Skin of body (tissue), 2 donors: Measurements from ENCODE around the gene PLXNB3. TPM values are rescaled to one million over a fixed set of nuclear protein-coding genes. Genes with fewer than 3 reads are reported as not detected.
"Not testable (repeated sequence)": the region's sequence is repeated elsewhere in the genome, so short reads cannot be mapped to it uniquely, and the experiment has no call there.

Experiments used
- DNase-seq: peaks from one replicate; lab custom pipeline; 2025; lab: John Stamatoyannopoulos, UW
- total RNA-seq: library from RNA; depleted of rRNA; stranded (reverse); fragments of >200 nt; gene quantifications from one replicate; pipeline ENCODE4 v1.2.3, GENCODE V29; 2014

PLXNB3 gene
- total RNA-seq, 1 donor from 2014 or later = 2.2 TPM

DNA sequence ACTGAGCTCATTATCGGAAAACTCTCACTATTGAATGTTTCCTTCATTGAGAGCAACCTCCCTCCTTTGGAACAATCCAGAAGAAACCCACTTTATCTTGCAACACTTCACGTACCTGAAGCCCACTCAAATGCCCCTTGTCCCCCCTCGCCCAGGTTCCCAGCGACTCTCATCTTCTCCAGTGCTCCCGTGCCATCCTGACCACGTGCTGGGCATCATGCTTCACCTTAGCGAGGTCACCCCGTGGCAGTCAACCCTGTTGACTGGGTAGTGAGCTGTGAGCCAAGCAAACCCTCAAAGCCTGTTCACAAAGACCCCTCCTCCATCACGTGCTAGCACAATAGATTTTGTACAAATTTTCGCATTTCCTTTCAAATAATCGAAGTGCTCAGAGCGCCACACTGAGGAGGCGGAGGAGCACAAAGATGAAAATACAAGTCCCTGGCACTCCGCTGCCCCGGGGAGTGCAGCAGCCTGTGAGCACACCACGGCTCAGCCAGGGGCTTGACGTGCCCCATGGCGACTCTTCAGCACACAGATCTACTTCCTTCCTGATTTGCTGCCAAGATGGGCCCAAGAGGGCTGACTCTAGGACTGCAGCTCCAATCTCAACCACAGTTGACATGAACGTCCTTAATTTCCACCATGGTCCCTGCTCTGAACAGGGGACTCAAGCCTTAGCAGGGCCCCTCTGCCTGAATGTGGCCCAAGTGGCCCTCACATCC lies 50.7 kb downstream of the PLXNB3 start:
- no peak for DNase-seq

DNA sequence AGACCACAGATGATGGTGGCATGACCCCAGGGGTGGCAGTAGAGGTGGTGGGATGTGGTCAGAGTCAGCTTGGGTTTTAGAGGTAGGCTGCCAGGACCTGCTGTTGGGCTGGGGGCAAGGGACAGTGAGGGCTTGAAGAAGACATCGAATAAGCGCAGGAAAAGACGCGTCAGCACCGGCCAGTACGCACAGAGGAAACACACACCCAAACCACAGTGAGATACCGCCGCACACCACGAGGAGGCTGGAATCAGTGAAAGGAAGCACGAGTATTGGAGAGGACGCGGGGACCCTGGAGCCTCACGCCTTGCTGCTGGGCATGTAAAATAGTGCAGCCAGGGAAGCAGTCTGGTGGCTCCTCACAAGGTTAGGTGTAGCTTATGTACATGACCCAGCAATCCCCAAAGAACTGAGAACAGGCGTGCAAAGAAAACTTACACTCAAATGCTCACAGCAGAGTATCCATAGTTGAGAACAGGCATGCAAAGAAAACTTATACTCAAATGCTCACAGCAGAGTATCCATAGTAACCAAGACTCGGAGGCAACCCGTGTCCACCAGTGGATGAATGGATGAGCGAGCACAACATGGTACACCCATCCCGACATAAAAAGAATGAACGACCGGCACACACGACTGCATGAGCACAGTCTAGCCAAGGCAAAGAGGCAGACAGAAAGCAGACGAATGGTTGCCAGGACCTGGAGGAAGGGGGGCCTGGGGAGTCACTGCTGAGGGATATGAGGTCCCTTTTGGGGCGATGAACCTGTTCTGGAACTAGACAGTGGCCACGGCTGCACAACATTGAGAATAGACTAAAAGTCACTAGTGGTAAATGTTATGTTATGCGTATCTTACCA lies 53.0 kb downstream of the PLXNB3 start:
- no peak for DNase-seq

DNA sequence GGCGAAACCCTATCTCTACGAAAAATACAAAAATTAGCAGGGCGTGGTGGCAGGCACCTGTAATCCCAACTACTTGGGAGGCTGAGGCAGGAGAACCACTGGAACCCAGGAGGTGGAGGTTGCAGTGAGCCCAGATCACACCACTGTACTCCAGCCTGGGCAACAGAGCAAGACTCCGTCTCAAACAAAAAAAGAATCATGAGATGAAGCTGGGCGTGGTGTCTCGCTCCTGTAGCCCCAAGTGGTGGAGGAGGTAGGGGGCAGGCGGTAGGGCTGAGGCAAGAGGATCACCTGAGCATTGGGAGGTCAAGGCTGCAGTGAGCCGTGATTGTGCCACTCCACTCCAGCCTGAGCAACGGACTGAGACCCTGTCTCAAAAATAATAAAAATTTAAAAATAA lies 54.0 kb downstream of the PLXNB3 start:
- DNase-seq = not testable (repeated sequence)

DNA sequence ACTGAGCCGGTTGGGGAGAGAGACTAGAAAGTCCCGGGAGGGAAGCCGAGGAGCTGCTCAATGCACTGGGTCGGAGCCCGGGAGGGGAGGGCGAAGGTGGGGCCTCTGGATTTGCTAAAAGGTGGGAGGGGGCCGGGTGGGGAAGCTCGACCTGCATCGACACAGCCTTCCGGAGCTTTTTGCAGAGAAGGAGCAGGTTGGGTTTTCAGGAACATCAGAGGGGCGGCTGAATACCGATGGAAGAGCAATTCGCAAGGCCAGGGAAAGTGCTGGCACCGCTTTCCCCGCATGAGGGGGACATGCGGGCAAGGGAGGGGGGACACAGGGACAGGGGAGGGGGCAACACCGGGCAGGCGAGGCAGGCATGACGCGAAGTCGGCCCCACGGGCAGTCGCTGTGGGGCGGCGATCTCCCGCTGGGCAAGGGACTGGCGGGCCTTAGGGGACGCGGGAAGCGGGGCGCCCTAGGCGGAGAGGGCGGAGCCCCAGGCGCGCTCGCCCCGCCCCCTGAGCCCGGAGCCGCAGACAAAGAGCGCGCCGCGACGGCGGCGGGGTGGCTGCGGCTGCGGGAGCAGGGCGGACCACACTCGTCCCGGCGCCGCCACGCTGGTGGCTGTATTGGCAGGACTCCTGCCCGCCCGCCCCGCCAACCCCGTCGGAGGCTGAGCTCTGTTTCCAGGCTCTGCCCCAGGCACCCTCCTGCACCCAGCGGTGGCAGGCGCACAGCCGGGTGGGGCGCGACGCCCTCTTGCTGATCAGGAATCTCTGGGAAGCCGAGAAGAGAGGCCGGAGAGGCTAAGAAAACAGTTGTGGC lies 54.7 kb downstream of the PLXNB3 start:
- no peak for DNase-seq

DNA sequence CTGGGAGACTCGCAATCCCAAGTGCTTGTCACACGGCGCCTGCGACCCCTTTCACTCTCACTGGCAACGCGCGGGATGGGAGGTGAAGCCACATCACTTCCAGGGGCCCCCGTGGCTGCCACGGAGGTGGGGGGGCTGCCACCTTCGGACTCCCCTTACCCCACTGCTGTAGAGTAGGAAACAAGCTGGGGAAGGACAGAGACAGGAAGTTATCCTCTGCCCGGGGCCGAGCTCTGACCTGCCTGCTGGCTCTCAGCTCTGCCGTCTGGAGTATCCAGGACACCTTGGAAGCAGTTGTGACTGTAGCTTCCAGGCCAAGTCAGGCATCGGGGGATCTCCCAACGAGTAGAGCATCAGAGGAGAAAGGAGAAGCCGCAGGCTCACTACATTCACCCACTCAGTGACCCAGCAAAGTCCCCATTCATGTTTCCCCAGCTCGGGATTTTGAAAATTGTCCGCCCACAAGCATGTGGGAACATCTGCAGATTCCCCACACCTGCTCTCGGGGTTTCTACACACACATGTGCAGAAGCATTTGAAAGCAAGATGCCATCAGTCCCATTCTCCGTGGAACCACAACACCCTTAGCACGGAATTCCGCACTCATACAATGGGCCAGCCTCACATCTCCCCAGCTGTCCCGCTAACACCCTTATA lies 55.5 kb downstream of the PLXNB3 start:
- DNase-seq = no peak

DNA sequence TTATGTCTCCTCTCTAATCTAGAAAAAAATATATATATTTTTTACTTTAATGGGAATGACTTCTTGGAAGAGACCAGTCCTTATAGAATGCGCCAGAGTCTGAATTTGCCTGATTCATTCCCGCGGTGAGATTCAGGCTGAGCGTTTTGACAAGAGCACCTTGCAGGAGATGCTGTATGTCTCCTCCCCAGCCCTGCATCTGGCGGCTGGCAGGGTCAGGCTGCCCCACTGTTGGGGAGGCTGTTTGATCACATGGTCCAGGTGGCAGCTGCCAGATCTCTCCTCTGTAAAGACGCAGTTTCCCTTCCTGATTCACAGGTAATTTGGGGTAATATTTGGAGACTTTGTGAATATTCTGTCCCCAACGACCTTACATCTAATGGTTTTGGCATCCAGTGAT lies 56.6 kb downstream of the PLXNB3 start:
- no peak for DNase-seq

DNA sequence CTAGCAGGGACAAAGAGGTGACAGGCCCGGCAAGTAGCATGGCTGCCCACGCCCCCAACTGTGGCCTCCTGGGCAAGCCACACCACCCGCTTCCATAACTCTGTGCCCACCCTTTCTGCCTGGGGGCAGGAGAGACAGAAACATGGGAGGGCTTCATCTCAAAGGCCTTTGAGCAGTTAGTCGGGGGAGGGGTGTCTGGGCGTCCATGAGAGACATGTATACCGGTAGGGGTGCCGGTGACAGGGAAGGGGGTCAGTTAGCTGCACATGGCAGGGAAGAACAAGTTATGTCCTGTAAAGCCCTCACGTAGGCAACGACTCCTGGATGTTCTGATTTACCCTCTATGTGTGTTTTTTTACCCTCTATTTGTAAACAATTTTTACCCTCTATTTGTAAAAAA lies 57.0 kb downstream of the PLXNB3 start:
- no peak for DNase-seq

DNA sequence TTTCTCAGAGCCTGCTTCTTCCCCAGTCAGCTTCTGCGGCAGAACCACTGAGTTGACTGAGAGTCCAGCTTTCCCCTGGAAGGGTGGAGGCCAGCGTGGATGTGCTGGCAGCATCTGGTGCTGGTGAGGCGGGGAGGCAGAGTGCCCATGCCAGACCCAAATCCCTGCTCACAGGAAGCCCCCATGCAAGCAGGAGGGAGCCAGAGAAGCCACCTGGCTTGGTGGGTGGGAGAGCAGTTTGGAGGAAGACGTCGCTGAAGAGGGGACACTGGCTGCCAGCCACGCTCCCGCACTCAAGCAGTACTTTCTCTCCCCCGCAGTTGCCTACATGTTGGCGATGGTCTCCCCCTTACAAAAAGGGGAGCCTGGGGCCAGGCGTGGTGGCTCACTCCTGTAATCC lies 60.3 kb downstream of the PLXNB3 start:
- no peak for DNase-seq

DNA sequence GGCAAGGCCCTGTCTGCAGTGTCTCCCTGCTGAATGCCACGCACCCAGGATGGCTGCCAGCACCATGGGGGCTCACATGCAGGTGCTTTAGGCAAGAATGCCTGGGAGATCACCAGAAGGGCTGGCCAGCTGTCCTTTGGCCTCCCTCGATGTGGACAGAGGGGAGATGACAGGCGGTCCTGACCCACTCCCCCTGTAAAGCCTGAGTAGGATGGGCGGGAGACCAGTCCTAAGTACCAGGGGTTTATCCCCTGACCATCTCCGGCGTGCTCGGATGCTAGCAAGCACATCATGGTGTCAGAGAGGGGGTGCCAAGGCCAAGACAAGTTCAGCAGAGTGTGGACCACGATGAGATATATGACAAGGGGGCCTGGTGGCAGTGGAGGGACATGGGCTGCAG lies 61.0 kb downstream of the PLXNB3 start:
- DNase-seq = no peak

Other genes with a start within 250 kb of the PLXNB3 start
- 0.10 TPM for gene ATP2B3, start 246.6 kb upstream of the PLXNB3 start, total RNA-seq
- 11.1 TPM for gene CCNQ, start 165.1 kb upstream of the PLXNB3 start, total RNA-seq
- 0.10 TPM for gene DUSP9, start 117.0 kb upstream of the PLXNB3 start, total RNA-seq
- gene PNCK, start 90.4 kb upstream of the PLXNB3 start, total RNA-seq = 0.99 TPM
- 22.0 TPM for gene SLC6A8, start 76.3 kb upstream of the PLXNB3 start, total RNA-seq
- 92.8 TPM for gene BCAP31, start 39.9 kb upstream of the PLXNB3 start, total RNA-seq
- 4.0 TPM for gene ABCD1, start 39.4 kb upstream of the PLXNB3 start, total RNA-seq
- gene SRPK3, start 16.8 kb downstream of the PLXNB3 start, total RNA-seq = 6.7 TPM
- 26.6 TPM for gene IDH3G, start 30.1 kb downstream of the PLXNB3 start, total RNA-seq
- 99.7 TPM for gene SSR4, start 30.4 kb downstream of the PLXNB3 start, total RNA-seq
- 3.1 TPM for gene PDZD4, start 66.3 kb downstream of the PLXNB3 start, total RNA-seq
- gene L1CAM, start 121.9 kb downstream of the PLXNB3 start, total RNA-seq = 3.6 TPM
- 0.89 TPM for gene AVPR2, start 140.4 kb downstream of the PLXNB3 start, total RNA-seq
- gene ARHGAP4, start 162.0 kb downstream of the PLXNB3 start, total RNA-seq = 14.4 TPM
- gene NAA10, start 170.8 kb downstream of the PLXNB3 start, total RNA-seq = 25.9 TPM
- 5.0 TPM for gene RENBP, start 180.4 kb downstream of the PLXNB3 start, total RNA-seq
- 13.6 TPM for gene HCFC1, start 207.6 kb downstream of the PLXNB3 start, total RNA-seq
- 2.9 TPM for gene TMEM187, start 208.5 kb downstream of the PLXNB3 start, total RNA-seq